K562 (cell line): Measurements from ENCODE around the gene MARS1. TPM values are rescaled to one million over a fixed set of nuclear protein-coding genes. Genes with fewer than 3 reads are reported as not detected.

Experiments used
- ATF6 ChIP-seq: sonication (generic); formaldehyde crosslinking; IDR thresholded peaks from 2 replicates; pipeline ENCODE4 v1.4.0; 2020; ENCODE audit warnings: mild to moderate bottlenecking, missing genetic modification reagents
- CBX1 ChIP-seq: sonication (generic); IDR thresholded peaks from 2 replicates; pipeline ENCODE4 v1.6.1; 2016; ENCODE audit warnings: antibody characterized with exemption, low read depth, mild to moderate bottlenecking
- CCNT2 ChIP-seq: IDR thresholded peaks from 2 replicates; pipeline ENCODE4 v1.6.1; 2011; ENCODE audit warnings: borderline replicate concordance, low read depth, mild to moderate bottlenecking, moderate library complexity, mixed read lengths, low read length; ENCODE audit not compliant: insufficient read length; ENCODE audit errors: extremely low read depth
- E2F3 ChIP-seq: fragments of 250-450 bp; sonication (Bioruptor Pico); IDR thresholded peaks from 2 replicates; pipeline ENCODE4 v1.4.0; 2020; ENCODE audit warnings: mild to moderate bottlenecking
- ELF2 ChIP-seq: fragments of 250-450 bp; sonication (Bioruptor Pico); IDR thresholded peaks from 2 replicates; pipeline ENCODE4 v1.5.0; 2021; ENCODE audit warnings: mild to moderate bottlenecking
- FOXA1 ChIP-seq: fragments of 450-650 bp; IDR thresholded peaks from 2 replicates; pipeline ENCODE4 v1.6.1; 2016; ENCODE audit warnings: mild to moderate bottlenecking, borderline replicate concordance
- HIVEP1 ChIP-seq: fragments of 250-450 bp; sonication (Bioruptor Pico); IDR thresholded peaks from 2 replicates; pipeline ENCODE4 v1.4.0; 2020; ENCODE audit warnings: mild to moderate bottlenecking
- KDM4B ChIP-seq, 2 experiments: fragments of 450-650 bp in 1 of 2; sonication (generic) in 1 of 2; IDR thresholded peaks; 2 replicates each; pipeline ENCODE4 v1.6.1; 2016 to 2017; ENCODE audit warnings: borderline replicate concordance in 2 of 2, antibody characterized with exemption in 1 of 2, low read depth in 1 of 2, mild to moderate bottlenecking in 1 of 2
- KLF16 ChIP-seq: IDR thresholded peaks from 2 replicates; pipeline ENCODE4 v1.6.1; 2016; ENCODE audit warnings: antibody characterized with exemption
- NFE2L1 ChIP-seq: fragments of 450-650 bp; IDR thresholded peaks from 2 replicates; pipeline ENCODE4 v1.6.1; 2016; ENCODE audit warnings: missing genetic modification characterization, low read depth, mild to moderate bottlenecking, missing compliant biosample characterization, moderate library complexity, borderline replicate concordance
- NR1H2 ChIP-seq: sonication (generic); formaldehyde crosslinking; IDR thresholded peaks from 2 replicates; pipeline ENCODE4 v1.4.0; 2020; ENCODE audit warnings: mild to moderate bottlenecking, missing genetic modification reagents
- NR2C2 ChIP-seq, 2 experiments: fragments of 200-800 bp in 1 of 2; sonication (Bioruptor generic) in 1 of 2; sonication (generic) in 1 of 2; formaldehyde crosslinking in 1 of 2; IDR thresholded peaks; 2 replicates each; pipeline versions ENCODE4 v1.6.1 to v1.8.0; 2016 to 2022; ENCODE audit warnings: mild to moderate bottlenecking in 1 of 2, missing compliant biosample characterization in 1 of 2, missing genetic modification characterization in 1 of 2, missing genetic modification reagents in 1 of 2
- POLR2A ChIP-seq: fragments of 450-650 bp; conservative IDR thresholded peaks from 2 replicates; pipeline ENCODE4 v1.6.1; 2016
- POLR2AphosphoS2 ChIP-seq: IDR thresholded peaks from 2 replicates; pipeline ENCODE4 v1.6.1; 2012; ENCODE audit warnings: low read length, improper control_type of control experiment
- POLR3A ChIP-seq: IDR thresholded peaks from 2 replicates; pipeline ENCODE4 v1.6.1; 2011; ENCODE audit warnings: borderline replicate concordance, mild to moderate bottlenecking, moderate library complexity; ENCODE audit not compliant: insufficient read length, insufficient read depth; ENCODE audit errors: extremely low read depth
- THRAP3 ChIP-seq: fragments of 450-650 bp; IDR thresholded peaks from 2 replicates; pipeline ENCODE4 v1.6.1; 2016; ENCODE audit warnings: mild to moderate bottlenecking, inconsistent platforms, borderline replicate concordance
- ZBED1 ChIP-seq: IDR thresholded peaks from 2 replicates; pipeline ENCODE4 v1.6.1; 2014
- ZNF766 ChIP-seq: fragments of 200-800 bp; sonication (Bioruptor generic); conservative IDR thresholded peaks from 2 replicates; pipeline ENCODE4 v1.6.1; 2016; ENCODE audit warnings: missing genetic modification characterization, missing compliant biosample characterization
- polyA plus RNA-seq, 8 experiments: library from polyadenylated mRNA; depleted of rRNA in 4 of 8; stranded (reverse) in 5 of 8; unstranded in 3 of 8; fragments of >200 nt; fragmentation: Nextera tagmentation in 2 of 8; fragmentation: Illumina TruSeq in 1 of 8; extraction: Ambion mirVana in 2 of 8; extraction: Trizol in 1 of 8; gene quantifications; 2 replicates each; pipeline versions ENCODE4 v1.2.1 to v1.2.3, GENCODE V29; 2011 to 2014; ENCODE audit warnings: inconsistent platforms in 1 of 8, missing spikeins in 1 of 8
- total RNA-seq, 7 experiments: library from RNA; depleted of rRNA in 6 of 7; stranded (reverse); fragments of >200 nt in 6 of 7; fragmentation: Illumina TruSeq in 2 of 7; extraction: Trizol in 2 of 7; gene quantifications; 2 replicates each; pipeline versions ENCODE4 v1.2.1 to v1.2.3, GENCODE V29; 2011 to 2021; ENCODE audit warnings: low replicate concordance in 1 of 7
- TF ChIP-seq, protein P1 (sequence below), 2 experiments: fragments of 450-650 bp; IDR thresholded peaks; 2 replicates each; pipeline ENCODE4 v1.6.1; 2016
- TF ChIP-seq, protein P2 (sequence below): sonication (generic); formaldehyde crosslinking; IDR thresholded peaks from 2 replicates; pipeline ENCODE4 v1.8.0; 2023; ENCODE audit warnings: missing genetic modification reagents, mild to moderate bottlenecking, borderline replicate concordance

MARS1 gene
- total and polyA plus RNA-seq, 9 of the 15 experiments (the other 6 are each of a cell fraction or from before 2014, with no cell fraction given) = 117 to 382 (median 220) TPM

GRCh38 chr12:57516617-57517153 is 28.8 kb downstream of the MARS1 start (continued):
- TF ChIP-seq ZBED1 (0 out of 2 replicates have a peak, but pooled peaks have one; percentile 45), E2F3 (no peak), POLR3A (no peak), KDM4B (IDR thresholded peaks at IDR 0.05; ENCODE audit: borderline replicate concordance in 2 of 2, low read depth in 1 of 2) (0 out of 4 replicates have a peak, but pooled peaks of 1 of the 2 experiments have one; percentile 49), THRAP3 (peak; percentile 89; the same call in 1 of the 2 replicates), CCNT2 (peak; percentile 2), ZNF766 (CRISPR knock-in tag) (no peak), ELF2 (CRISPR knock-in tag) (peak; percentile 35; the same call in 1 of the 2 replicates), KLF16 (no peak), POLR2AphosphoS2 (no peak; the same call in 1 of the 2 replicates), NR1H2 (CRISPR knock-in tag) (no peak), HIVEP1 (no peak), FOXA1 (no peak), NFE2L1 (tag) (no peak), ATF6 (no peak), NR2C2 (CRISPR knock-in tag; IDR thresholded peaks at IDR 0.05) (0 out of 2 replicates have a peak, but pooled peaks have one; percentile 23), NR2C2 (tag; IDR thresholded peaks at IDR 0.05) (no peak), POLR2A (peak; percentile 11), CBX1 (0 out of 2 replicates have a peak, but pooled peaks have one; percentile 35)
- TF ChIP-seq, protein P1, sequence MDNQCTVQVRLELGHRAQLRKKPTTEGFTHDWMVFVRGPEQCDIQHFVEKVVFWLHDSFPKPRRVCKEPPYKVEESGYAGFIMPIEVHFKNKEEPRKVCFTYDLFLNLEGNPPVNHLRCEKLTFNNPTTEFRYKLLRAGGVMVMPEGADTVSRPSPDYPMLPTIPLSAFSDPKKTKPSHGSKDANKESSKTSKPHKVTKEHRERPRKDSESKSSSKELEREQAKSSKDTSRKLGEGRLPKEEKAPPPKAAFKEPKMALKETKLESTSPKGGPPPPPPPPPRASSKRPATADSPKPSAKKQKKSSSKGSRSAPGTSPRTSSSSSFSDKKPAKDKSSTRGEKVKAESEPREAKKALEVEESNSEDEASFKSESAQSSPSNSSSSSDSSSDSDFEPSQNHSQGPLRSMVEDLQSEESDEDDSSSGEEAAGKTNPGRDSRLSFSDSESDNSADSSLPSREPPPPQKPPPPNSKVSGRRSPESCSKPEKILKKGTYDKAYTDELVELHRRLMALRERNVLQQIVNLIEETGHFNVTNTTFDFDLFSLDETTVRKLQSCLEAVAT (IDR thresholded peaks at IDR 0.05) = peak in 1 of 2 experiments; percentile 63; a peak in 2 of 4 replicates
- TF ChIP-seq, protein P2, sequence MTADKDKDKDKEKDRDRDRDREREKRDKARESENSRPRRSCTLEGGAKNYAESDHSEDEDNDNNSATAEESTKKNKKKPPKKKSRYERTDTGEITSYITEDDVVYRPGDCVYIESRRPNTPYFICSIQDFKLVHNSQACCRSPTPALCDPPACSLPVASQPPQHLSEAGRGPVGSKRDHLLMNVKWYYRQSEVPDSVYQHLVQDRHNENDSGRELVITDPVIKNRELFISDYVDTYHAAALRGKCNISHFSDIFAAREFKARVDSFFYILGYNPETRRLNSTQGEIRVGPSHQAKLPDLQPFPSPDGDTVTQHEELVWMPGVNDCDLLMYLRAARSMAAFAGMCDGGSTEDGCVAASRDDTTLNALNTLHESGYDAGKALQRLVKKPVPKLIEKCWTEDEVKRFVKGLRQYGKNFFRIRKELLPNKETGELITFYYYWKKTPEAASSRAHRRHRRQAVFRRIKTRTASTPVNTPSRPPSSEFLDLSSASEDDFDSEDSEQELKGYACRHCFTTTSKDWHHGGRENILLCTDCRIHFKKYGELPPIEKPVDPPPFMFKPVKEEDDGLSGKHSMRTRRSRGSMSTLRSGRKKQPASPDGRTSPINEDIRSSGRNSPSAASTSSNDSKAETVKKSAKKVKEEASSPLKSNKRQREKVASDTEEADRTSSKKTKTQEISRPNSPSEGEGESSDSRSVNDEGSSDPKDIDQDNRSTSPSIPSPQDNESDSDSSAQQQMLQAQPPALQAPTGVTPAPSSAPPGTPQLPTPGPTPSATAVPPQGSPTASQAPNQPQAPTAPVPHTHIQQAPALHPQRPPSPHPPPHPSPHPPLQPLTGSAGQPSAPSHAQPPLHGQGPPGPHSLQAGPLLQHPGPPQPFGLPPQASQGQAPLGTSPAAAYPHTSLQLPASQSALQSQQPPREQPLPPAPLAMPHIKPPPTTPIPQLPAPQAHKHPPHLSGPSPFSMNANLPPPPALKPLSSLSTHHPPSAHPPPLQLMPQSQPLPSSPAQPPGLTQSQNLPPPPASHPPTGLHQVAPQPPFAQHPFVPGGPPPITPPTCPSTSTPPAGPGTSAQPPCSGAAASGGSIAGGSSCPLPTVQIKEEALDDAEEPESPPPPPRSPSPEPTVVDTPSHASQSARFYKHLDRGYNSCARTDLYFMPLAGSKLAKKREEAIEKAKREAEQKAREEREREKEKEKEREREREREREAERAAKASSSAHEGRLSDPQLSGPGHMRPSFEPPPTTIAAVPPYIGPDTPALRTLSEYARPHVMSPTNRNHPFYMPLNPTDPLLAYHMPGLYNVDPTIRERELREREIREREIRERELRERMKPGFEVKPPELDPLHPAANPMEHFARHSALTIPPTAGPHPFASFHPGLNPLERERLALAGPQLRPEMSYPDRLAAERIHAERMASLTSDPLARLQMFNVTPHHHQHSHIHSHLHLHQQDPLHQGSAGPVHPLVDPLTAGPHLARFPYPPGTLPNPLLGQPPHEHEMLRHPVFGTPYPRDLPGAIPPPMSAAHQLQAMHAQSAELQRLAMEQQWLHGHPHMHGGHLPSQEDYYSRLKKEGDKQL (CRISPR knock-in tag) = 0 out of 2 replicates have a peak, but pooled peaks have one; percentile 1
